G401 (cell line): ENCODE measurements around the gene SGF29. TPM values are rescaled to one million over a fixed set of nuclear protein-coding genes. Genes with fewer than 3 reads are reported as not detected.
A peak's percentile ranks its signal among the peaks of the same experiment; 100 is the strongest.
"Not testable (repeated sequence)": the region's sequence is repeated elsewhere in the genome, so short reads cannot be mapped to it uniquely, and the experiment has no call there.

Source experiments
- DNase-seq: peaks from one replicate; pipeline ENCODE4 v3.0.0-alpha.2; 2015; ENCODE audit warnings: low spot score
- in situ Hi-C: cut with HindIII; loops from 2 replicates; pipeline ENCODE4 v1.10.0; 2016; ENCODE audit warnings: low sequenced_read_pairs, mixed read lengths
- total RNA-seq: library from RNA; depleted of rRNA; stranded (reverse); fragments of >200 nt; shearing (Covaris generic); gene quantifications from 2 replicates; pipeline ENCODE4 v1.2.3, GENCODE V29; 2014

The SGF29 gene
- total RNA-seq, 1 experiment from 2014 or later: 19.3 TPM

GRCh38 chr16:28556914-28557320, 3.2 kb downstream of the SGF29 start:
- in situ Hi-C loops: no loop called here
- no peak for DNase-seq

GRCh38 chr16:28558456-28558855, 4.7 kb downstream of the SGF29 start:
- in situ Hi-C loops: no loop called here
- no peak for DNase-seq

- in situ Hi-C loops: no loop called here
- DNase-seq: no peak
Observed at GRCh38 chr16:28561557-28562187, 8.0 kb downstream of the SGF29 start.

GRCh38 chr16:28562199-28562598, 8.5 kb downstream of the SGF29 start:
- in situ Hi-C loops: no loop called here
- DNase-seq: no peak

- DNase-seq: no peak
- in situ Hi-C loops: no loop called here
Observed at GRCh38 chr16:28563218-28563617, 9.5 kb downstream of the SGF29 start.

- in situ Hi-C loops, DNase-seq: not testable (repeated sequence)
Observed at GRCh38 chr16:28566233-28566925, 12.7 kb downstream of the SGF29 start.

GRCh38 chr16:28567292-28567691, 13.6 kb downstream of the SGF29 start:
- DNase-seq: no peak
- in situ Hi-C loops: no loop called here

- no peak for DNase-seq
- in situ Hi-C loops: no loop called here
Observed at GRCh38 chr16:28569021-28569420, 15.3 kb downstream of the SGF29 start.

- in situ Hi-C loops: no loop called here
- DNase-seq: no peak
Observed at GRCh38 chr16:28569968-28570752, 16.4 kb downstream of the SGF29 start.

- in situ Hi-C loops: no loop called here
- DNase-seq: peak; percentile 67
Observed at GRCh38 chr16:28572696-28573510, 19.2 kb downstream of the SGF29 start.

GRCh38 chr16:28573738-28574718, 20.3 kb downstream of the SGF29 start:
- in situ Hi-C loops: no loop called here
- no peak for DNase-seq

GRCh38 chr16:28574925-28575324, 21.2 kb downstream of the SGF29 start:
- no peak for DNase-seq
- in situ Hi-C loops: no loop called here

- no peak for DNase-seq
- in situ Hi-C loops: no loop called here
Observed at GRCh38 chr16:28575446-28576109, 21.9 kb downstream of the SGF29 start.

GRCh38 chr16:28580726-28581315, 27.1 kb downstream of the SGF29 start:
- no peak for DNase-seq
- in situ Hi-C loops: no loop called here

- DNase-seq: no peak
- in situ Hi-C loops: no loop called here
Observed at GRCh38 chr16:28585674-28586073, 32.0 kb downstream of the SGF29 start.

- in situ Hi-C loops: no loop called here
- DNase-seq: no peak
Observed at GRCh38 chr16:28586466-28586865, 32.7 kb downstream of the SGF29 start.

- in situ Hi-C loops: no loop called here
- no peak for DNase-seq
Observed at GRCh38 chr16:28587386-28587785, 33.7 kb downstream of the SGF29 start.
